Fibroblast of skin of back (primary cell): ENCODE measurements around the gene IRX1.

Experiments used
- DNase-seq: peaks from one replicate; pipeline ENCODE4 v3.0.0-alpha.2; 2013

The IRX1 gene

DNA sequence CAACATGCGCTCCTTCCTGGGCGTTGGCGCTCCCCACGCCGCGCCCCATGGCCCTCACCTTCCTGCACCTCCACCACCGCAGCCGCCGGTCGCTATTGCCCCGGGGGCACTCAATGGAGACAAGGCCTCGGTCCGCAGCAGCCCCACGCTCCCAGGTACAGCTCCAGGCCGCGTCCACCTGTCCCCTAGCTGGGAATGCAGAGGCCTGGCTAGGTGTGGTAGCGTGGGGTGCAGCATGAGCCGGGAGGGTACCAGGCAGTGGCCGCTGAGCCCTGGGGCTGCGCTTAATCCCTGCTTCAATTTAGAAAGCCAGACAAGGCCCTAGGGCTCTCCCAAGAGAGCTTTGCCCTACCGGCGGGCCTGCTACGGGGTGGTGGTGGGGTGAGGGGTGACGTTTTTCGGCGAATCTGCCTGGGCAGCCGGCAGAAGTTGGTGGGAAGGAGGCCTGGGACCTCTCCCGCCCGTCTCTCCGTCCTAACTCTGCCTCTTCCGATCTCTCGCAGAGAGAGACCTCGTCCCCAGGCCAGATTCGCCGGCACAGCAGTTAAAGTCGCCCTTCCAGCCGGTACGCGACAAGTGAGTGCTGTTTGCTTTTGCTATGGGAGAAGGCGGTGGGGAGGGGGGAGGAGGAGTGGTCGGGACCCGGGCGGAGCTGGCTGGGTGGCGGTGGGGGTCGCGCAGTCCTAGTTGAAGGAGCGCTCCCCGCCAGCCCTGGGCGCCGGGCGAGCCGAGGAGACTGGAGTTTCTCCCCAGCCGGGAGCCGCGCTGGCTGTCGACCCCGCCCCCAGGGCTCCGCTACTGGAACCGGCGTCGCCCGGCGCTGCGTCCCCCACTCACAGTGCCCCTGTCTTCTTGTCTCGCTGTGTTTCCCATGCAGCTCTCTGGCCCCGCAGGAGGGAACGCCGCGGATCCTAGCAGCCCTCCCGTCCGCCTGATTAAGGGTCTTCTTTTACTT, 4.8 kb downstream of the IRX1 start:
- DNase-seq, result peak; percentile 61

DNA sequence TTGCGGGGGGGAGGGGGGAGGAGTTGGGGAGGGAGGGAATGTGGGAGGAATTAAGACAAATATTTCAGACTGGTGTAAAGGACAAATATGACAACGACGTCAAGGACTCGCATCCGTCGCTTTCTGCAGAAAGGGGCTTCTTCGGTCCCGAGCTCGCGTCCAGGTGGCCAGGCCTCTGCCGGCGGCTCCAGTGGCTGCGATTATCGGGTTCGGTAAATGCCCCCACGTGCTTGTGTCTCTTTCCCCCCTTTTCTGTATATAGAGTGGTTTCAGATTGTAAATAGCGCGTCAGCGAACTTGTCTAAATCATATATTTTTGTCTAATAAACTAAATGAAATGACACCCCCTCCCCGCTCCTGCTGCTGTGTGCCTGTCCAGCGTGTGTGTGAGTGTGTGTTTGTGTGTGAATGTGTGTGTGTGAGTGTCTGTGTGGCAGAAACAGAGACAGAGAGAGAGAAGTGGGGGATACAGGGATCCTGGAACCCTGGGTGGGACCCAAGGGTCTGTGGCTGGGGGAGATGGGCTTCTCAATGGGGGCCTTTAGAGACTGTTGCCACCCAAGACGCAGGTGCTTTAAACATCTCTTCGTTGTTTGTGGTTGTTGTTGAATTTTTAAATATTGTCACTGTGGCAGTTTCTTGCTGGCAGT, 5.6 kb downstream of the IRX1 start:
- DNase-seq, result peak; percentile 6

DNA sequence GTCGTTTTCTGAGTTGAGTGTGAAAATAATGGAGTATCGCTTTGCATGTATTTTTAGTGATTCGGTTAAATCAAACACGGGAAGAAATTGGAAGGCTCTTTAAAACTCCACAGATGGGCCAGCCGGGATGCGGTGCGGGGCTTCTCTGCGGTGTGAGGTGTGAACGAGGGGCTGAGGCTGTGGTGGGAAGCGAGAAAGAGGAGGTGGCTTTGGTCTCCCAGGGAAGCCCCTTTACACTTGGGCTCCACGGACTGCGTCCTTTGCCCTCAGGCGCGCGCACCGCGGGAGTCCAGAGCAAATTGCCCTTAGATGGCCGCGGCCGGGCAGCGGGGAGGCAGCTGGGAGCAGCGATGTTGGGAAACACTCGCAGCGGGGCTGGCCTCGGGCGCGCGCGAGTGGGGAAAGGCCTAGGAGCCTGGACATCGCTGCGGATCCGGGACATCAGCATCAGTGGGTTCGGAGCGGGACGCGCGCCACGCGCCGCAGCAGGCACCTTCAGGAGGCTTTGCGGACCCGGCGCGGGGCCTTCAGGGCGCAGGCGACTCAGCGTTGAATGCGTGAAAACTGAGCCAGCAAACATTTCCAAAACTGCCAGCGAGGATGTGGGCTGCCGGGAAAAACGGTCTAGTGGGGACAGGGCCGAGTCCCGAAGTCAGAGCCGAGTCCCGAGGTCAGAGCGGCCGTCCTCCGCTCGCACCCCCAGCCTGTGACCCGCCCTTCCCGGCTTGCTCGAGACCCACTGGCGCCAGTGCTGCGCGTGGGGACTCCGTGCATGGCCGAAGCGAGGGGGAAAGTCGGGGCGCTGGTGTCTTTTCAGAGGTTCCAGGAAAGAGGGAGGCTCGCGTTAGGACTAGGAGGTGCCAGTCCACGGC, 6.5 kb downstream of the IRX1 start:
- DNase-seq, result peak; percentile 37

DNA sequence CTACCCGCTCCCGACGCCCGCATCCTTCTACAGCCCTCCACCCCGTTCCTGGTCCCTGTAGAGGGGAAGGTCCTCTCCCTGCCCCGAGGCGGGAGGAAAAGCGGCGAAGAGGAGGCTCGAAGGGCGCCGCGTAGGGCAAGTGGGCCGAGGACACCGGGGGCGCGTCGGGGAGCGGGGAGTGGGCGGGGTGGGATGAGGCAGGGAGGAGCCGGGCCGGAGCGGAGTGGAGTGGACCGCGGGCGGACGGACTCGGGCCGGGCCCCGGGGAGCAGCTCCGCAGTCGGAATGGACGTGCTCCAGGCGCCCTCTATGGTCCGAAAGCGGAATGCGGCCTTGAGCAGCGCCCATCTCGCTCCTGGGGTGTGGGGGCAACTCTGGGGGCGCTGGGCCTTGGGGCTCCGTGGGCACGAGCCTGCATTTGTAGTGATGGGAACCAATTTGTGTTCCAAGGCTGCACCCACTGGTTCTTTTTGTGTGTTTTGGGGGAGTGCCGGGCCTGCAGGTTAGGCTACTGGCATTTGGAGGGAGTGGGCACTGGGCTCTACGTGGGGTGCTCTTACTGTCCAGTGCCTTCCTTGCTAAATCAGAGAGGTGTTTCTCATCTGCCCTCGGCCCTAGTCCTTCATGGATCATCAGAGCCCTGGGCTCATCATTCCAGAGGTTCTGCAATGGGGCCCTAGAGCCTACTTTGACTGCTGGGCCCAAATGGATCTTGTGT, 7.3 kb downstream of the IRX1 start:
- DNase-seq, result peak; percentile 58

DNA sequence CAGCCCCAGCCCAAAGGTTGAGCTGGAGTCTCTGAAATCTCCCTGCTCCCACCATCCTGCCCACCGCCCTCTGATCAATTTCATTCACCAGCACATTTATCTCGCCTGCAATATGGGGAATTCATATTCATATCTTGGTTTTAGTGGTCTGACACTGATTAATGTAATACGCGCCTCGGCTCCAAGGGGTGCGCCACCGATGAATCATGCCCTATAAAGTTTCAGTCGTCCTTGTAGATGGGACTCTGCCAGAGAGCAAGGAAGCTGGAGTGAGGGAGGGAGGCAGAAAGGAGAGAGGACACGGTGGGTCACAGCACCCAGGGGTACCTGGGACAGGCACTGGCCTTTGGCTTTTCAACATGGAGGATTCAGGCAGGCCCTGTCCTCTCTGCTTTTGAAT, 8.9 kb downstream of the IRX1 start:
- DNase-seq, result peak; percentile 76

DNA sequence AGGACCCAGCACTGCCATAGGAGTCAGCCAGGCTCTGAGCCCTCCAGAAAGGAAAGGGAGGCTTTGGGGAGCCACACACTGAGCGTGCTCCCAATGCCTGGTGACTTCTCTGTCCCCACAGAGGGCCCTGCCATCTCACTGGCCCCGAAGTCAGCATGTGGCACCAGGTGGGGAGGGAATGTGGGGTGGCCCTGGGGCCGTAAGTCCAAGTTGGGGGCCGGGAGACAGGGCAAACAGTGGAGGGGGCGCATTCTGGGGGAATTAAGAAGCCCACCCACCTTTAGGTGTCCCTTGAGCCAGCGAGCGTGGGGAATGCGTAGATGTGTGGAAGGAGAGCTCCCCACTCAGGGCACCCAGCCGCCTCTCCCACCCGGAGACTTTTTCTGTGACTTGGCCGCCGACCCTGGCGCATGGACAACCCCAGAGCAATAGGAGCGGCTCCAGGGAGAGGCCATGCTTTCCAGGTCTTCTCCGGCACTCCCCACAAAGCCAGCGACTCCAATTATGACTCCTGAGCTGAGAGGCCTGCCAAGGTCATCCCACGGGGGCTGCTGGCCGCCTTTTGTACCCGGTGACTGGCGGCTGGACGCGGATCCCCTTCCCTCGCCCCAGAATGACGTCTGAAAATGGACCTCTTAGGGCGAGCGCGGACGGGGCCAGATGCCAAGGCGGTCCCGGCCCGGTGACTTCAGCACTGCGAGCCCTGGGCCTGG, 9.8 kb downstream of the IRX1 start:
- DNase-seq, result no peak

DNA sequence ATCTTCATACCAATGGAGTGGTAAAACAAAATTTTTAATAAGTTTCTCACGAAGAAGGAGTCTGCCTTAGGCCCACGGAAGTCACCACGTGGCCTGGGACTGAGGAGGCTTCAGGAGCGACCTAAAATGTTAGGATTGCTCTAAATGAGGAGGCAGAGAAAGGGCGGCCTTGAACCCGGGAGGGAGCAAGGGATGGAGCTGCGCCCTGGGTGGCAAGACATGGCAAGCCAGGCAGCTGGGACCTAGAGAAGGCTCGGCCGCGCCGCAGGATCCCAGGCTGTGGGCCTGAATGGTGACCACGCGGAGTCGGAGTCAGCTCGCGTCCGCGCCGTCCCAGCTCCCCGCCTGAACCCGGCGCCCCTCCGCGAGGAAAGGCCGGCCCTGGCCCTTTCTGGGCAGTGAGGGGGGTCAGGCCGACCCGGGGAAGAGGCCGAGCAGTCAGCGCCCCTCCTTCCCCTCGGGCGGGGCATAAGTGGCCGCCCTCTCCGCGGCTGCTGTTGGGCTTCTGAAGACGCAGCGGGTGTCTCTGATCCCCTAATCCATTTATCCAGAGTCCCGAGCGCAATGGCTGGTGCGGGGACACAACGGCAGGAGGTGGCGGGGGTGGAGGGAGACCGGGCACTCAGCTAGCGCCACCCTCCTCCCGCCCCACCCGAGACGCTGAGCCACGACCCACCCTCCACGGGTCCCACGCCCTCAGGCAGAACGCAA, 10.6 kb downstream of the IRX1 start:
- DNase-seq, result no peak

DNA sequence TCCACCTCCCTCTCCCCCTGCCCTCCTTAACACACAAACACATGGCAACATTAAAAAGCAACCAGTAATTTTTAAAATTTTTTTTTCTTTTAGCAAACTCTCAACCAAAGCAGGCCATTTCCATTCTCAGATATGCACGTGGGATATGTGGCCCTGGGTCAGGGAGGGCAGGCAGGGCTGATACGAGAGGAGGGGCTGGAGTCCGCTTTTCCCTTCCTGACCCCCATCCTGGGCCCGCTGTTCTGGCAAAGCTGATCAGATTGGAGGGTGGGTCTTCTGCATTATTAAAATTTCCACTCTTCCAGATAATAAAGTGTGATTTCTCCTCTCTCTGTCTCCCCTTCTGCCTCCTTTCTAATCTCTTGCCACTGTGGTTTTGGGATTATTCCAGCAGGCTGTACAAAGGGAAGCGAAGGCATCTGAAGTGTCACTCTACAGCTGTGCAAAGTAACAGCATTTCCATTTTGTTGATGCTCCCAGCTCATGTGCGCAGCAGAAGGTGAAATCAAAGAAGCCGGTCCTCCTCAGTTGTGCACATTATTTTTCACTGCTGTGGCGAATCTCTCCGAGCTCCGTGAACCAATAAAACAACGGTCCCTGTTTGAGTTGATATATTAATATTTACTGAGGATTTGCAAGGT, 12.0 kb downstream of the IRX1 start:
- DNase-seq, result no peak

DNA sequence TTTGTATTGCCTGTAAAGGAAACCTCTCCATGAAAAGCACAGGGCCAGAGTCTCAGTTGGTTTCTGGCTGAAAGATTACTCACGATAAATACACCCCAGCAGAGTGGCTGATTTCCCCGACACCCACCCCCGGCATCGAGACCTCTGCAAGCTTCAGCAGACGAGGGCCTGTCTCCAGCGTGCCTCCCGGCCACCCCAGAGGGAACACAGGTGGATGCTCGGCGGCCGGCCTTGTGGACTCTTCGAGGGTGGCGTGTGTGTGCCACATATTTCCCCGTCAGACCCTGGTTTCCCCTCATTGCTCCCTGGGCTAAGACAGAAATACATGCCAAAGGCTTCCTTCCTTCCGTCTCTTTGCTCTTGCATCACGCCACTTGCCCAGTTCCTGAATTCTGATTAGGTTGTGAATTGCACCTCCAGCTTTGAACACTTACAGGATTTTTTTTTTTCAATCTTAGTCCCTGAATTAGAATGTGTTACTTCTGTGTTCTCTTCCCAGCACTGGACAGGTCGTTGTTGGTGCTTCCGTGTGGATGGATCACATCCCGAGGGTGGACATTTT, 13.6 kb downstream of the IRX1 start:
- no peak for DNase-seq

DNA sequence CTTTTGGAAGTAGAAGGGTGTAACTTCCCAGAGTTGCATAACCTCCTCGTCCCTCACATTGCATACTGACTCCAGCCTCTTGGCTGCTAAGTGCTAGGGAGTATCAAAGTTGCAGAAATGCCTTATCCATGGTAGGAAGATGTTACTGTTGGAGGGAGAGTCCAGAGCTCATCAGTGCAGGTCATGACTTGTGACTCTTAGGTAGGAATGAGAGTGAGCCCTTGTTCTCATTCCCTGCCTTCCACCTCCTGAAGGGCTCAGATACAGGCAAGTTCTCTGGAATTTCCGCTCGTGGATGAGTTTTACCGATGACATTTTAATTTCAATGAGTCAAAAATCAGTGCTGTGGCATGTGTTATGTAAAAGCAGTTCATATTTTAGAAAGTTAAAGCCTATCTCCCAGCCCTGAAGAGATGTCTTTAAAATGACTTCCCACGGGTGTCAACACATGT, 17.0 kb downstream of the IRX1 start:
- DNase-seq, result peak; percentile 9

DNA sequence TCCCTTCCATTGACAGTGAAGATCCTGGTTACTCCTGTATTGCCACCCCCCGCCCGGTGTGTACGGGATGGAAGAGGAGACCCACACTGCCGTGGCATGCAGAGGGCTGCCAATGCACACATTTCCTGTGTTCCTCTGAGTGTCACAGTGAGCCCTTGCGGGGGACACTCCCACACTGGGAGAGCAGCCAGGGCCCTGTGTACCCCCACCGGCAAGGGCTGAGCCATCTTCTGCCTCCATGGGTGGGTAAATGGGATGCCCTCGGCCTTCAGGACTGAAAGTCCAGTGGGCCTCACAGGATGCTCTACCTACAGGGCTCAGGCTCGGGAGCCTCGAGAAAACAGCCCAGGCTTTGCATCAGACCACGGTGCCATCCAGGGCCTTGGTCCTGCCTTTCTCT, 18.1 kb downstream of the IRX1 start:
- no peak for DNase-seq

DNA sequence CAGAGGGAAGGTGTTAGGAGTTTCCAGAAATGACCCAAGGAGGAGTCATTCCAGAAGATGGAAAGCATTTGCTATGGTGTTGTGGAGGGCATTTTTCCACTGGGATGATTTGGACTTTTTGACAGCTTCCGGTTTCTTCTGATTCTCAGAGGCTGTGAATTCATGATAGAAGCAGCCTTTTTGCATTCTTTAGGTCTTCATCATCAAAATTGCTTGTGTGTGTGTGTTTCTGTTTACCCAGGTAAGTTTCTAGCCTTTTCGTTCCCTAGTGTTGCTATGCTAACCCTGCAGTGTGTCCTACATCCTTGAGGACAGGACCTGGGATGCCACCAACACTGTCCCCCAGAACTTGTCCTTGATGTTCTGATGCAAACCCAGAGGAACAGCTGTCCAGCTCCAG, 19.6 kb downstream of the IRX1 start:
- DNase-seq, result no peak

DNA sequence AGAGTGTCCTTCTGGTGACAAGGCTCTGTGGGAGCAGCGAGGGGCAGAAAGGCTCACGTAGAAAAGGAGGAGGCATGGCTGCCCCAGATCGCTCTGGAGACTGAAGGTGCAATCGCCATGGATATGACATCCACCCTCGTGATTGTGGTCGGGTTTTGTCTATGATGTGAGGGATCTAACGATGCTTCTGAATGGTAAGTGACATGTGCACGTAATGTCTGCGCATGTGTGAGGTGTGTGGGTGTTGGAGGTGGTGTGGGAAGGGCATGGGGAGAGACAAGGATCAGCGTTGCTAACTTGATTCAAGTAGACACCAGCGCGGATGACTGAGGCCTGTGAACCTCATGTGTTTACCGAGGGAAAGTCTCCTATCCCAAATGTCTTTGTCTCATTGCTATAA, 20.2 kb downstream of the IRX1 start:
- DNase-seq, result no peak

DNA sequence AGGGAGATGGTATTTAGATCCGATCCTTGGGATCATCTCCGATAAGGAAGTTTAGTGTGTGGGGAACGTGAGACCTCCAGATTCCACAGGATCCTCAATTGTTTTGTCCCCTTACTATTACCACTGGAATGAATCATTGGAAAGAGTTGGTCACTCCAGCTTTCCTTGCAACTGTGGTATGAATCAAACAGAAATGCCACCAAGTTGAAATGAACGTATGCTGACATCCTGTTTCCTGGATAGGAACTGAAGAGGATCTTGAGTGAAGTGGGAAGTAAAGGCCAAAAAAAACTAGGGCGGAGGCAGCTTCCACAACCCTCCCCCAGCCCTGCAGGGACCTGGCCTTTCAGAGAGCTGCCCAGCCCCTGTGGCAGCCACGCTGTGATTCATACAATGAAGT, 23.9 kb downstream of the IRX1 start:
- DNase-seq, result peak; percentile 35

DNA sequence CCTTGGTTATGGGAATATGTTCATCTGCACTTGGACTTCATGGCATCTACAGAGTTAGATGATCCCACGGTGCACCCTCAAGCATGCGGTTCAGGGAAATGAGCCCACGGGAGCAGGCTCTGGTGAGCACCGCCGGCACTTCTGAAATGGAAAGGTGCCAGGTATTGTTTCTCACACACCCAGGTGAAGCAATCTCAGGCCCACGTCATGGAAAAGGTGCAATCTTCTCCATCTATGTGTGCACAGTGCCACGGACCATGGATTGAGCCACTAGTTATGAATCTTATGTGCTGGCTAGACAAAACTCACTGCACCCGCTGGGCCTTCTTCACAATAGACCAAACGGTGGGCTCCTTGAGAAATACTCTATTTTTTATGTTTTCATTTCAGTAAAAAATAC, 27.3 kb downstream of the IRX1 start:
- no peak for DNase-seq

DNA sequence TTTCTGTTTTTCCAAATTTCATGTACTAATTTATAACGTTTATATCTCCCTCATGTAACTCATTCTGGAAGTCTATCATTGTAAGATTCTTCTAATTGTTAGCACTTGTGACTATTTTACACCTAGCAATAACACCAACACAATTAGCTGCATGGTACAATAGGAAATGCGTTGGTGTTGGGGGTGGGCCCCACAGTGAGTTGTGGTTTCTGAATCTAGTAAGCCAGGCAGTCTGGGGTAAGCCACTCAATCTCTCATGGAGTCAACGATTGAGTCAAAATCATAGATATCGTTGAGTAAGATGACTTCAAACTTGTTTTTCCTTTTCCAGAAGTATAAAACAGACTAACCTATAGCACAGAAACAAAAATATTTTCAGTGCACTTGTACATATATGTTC, 30.0 kb downstream of the IRX1 start:
- DNase-seq, result no peak

DNA sequence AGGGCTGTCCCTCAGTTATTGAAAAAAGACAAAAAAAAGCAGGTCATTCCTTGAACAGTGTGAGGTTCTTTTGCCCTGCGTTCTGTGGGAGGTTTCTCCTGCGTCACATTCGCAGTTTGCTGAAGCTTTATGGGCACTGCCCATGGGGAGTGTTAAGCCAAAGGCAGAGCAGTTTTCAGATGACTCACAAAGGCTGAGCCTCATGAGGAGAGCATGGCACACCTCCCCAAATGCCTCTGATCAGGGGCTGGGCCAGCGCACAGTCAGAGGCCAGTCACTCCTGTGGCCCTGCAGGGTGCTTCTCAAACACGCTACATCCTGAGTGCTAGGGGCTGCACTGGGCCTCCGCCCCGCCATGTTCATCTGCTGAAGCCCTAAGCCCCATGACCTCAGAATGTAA, 38.4 kb downstream of the IRX1 start:
- no peak for DNase-seq

DNA sequence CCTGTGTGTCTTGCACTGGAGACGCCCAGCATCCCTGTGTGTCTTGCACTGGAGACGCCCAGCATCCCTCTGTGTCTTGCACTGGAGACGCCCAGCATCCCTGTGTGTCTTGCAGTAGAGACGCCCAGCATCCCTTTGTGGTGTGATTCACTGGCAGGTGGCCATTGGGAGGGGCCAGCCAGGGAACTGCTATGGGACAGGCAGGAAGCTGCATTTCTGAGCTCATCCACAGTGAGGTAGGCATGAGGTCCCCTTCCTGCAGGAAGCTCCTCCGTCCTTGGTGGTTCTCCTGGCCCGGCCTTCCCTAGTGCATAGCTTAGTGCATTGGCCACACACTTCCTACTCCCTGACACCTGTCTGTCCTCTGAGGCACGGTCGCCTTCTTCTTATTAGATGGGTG, 43.5 kb downstream of the IRX1 start:
- no peak for DNase-seq

DNA sequence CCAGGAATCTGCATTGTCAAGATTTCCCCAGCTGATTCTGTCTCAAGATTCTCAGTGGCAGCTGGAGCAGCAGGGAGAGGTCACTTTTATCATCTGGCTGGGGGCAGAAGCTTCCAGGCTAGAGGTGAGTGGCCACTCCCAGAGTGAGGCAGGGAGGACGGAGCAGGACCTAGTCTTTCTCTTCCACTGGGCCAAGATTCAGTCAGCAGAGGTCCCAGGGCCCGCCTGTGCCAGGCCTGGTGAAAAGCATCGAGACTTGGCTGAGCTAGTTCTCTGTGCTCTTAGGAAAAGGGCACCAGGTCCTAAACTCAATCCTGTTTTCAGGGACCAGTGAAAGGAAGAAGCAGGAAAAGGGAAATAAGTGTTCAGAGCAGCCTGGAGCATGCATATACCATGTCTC, 46.6 kb downstream of the IRX1 start:
- DNase-seq, result no peak

DNA sequence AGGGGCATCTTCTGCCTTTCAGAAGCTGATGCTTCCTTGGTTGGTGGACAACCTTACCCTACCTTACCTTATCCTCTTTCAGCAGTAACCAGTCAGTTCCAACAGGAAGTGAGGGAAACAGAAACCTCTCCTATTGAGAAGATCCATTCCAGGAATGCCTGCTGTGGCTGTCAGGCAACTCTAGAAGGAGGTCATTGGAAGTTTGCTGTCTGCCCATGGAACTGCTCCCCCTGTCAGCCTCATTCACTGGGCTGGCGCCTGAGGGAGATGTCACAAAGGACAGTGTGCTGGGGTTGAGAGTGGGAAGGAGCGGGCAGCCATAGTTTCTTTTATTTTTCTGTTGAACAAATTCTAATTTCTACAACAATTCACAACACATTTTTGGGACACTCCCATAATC, 54.7 kb downstream of the IRX1 start:
- DNase-seq, result peak; percentile 7
